DND-41 (cell line): Measurements from ENCODE around the gene MEN1.

Experiments
- CTCF ChIP-seq: IDR thresholded peaks from 2 replicates; pipeline ENCODE4 v1.5.1; 2012; ENCODE audit warnings: borderline replicate concordance, low read length, moderate library complexity, mild to moderate bottlenecking; ENCODE audit not compliant: poor library complexity, severe bottlenecking; ENCODE audit errors: extremely low read depth
- EZH2 ChIP-seq: IDR thresholded peaks from 3 replicates; pipeline ENCODE4 v1.6.1; 2012; ENCODE audit warnings: borderline replicate concordance, low read depth, mild to moderate bottlenecking, moderate library complexity, low read length, inconsistent platforms; ENCODE audit not compliant: severe bottlenecking

GRCh38 chr11:64838600-64839334 lies 28.4 kb upstream of the MEN1 start:
- TF ChIP-seq EZH2 = no peak
- TF ChIP-seq CTCF = no peak
